Panc1 (cell line): ENCODE data around the gene MYRFL.
"Not testable (repeated sequence)": the region's sequence is repeated elsewhere in the genome, so short reads cannot be mapped to it uniquely, and the experiment has no call there.

Experiments used
- POLR2AphosphoS5 ChIP-seq: IDR thresholded peaks from 2 replicates; pipeline ENCODE4 v1.6.1; 2012; ENCODE audit warnings: mild to moderate bottlenecking, low read depth, low read length, moderate library complexity
- REST ChIP-seq, 2 experiments: IDR thresholded peaks; 2 replicates each; pipeline ENCODE4 v1.6.1; 2011 to 2012; ENCODE audit warnings: low read depth in 2 of 2, control low read depth in 1 of 2, low read length in 1 of 2, mild to moderate bottlenecking in 1 of 2, moderate library complexity in 1 of 2; ENCODE audit not compliant: insufficient read depth in 1 of 2
- TF ChIP-seq, protein P1 (sequence below): fragments of 450-650 bp; IDR thresholded peaks from 2 replicates; pipeline ENCODE4 v1.5.1; 2017; ENCODE audit warnings: mild to moderate bottlenecking

- TF ChIP-seq, protein P1, sequence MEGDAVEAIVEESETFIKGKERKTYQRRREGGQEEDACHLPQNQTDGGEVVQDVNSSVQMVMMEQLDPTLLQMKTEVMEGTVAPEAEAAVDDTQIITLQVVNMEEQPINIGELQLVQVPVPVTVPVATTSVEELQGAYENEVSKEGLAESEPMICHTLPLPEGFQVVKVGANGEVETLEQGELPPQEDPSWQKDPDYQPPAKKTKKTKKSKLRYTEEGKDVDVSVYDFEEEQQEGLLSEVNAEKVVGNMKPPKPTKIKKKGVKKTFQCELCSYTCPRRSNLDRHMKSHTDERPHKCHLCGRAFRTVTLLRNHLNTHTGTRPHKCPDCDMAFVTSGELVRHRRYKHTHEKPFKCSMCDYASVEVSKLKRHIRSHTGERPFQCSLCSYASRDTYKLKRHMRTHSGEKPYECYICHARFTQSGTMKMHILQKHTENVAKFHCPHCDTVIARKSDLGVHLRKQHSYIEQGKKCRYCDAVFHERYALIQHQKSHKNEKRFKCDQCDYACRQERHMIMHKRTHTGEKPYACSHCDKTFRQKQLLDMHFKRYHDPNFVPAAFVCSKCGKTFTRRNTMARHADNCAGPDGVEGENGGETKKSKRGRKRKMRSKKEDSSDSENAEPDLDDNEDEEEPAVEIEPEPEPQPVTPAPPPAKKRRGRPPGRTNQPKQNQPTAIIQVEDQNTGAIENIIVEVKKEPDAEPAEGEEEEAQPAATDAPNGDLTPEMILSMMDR: not testable (repeated sequence)
- not testable (repeated sequence) for TF ChIP-seq POLR2AphosphoS5; REST (IDR thresholded peaks at IDR 0.05; ENCODE audit: insufficient read depth in 1 of 2, low read depth in 2 of 2, low read length in 1 of 2)
Observed at GRCh38 chr12:69807101-69807897, 17.7 kb upstream of the MYRFL start.
